K562 (cell line): Measurements from ENCODE around the gene TESMIN. TPM values are rescaled to one million over a fixed set of nuclear protein-coding genes. Genes with fewer than 3 reads are reported as not detected.

Source experiments
- ATAC-seq: fragments of 200-7000 bp; cut with Tn5 transposase; 3 replicates; pipeline ENCODE4 v1.9.1; 2020; ENCODE audit warnings: moderate library complexity
- BruUV-seq: library from RNA; stranded (reverse); fragments of 400-500 nt; replicated peaks from 2 replicates; lab custom pipeline; 2021; lab: Mats Ljungman, UMichigan
- CTCF ChIA-PET: fragments of 300-600 bp; formaldehyde crosslinking; extraction: SDS; loops from one replicate; lab custom pipeline; 2021; ENCODE audit warnings: low intra/inter-chr PET ratio; lab: Yijun Ruan, JAX
- POLR2A ChIA-PET: fragments of 300-600, 350-650 bp; sonication (Branson Sonifier 250); formaldehyde crosslinking; extraction: SDS; loops from one replicate; lab custom pipeline; 2021; ENCODE audit warnings: antibody characterized with exemption, inconsistent platforms; lab: Yijun Ruan, JAX
- DNase-seq, 4 experiments: peaks; one replicate each; pipeline versions ENCODE4 v3.0.0 to v3.0.0-alpha.2; 2011 to 2018; ENCODE audit warnings: low spot score in 3 of 4, mixed read lengths in 3 of 4; ENCODE audit errors: extremely low read depth in 1 of 4
- FAIRE-seq: peaks from 2 replicates; lab custom pipeline; 2011; peaks lifted over from hg19 to GRCh38; lab: Jason Lieb, UNC
- H2AFZ ChIP-seq: 2 replicates; pipeline ENCODE4 v1.6.0; 2011; ENCODE audit warnings: low read depth, low read length, control low read depth, inconsistent platforms
- H3K27ac ChIP-seq: fragments of 200-600 bp; 3 replicates; pipeline ENCODE4 v1.8.0; 2011; ENCODE audit warnings: low read depth, mild to moderate bottlenecking, control low read depth, inconsistent platforms, low read length, moderate library complexity, mixed read lengths; ENCODE audit errors: extremely low read depth
- H3K27me3 ChIP-seq, 2 experiments: fragments of 300-600 bp in 1 of 2; 2 replicates in 1 of 2; 3 replicates in 1 of 2; pipeline versions ENCODE4 v1.6.0 to v1.8.0; 2011; ENCODE audit warnings: inconsistent platforms in 2 of 2, low read length in 2 of 2, mild to moderate bottlenecking in 1 of 2, mixed read lengths in 1 of 2, moderate library complexity in 1 of 2; ENCODE audit not compliant: control insufficient read depth in 2 of 2, insufficient read depth in 2 of 2
- H3K36me3 ChIP-seq: fragments of 300-600 bp; 3 replicates; pipeline ENCODE4 v1.8.0; 2011; ENCODE audit warnings: mild to moderate bottlenecking, low read length, inconsistent platforms; ENCODE audit not compliant: control insufficient read depth, insufficient read depth
- H3K4me1 ChIP-seq, 2 experiments: fragments of 200-600 bp in 1 of 2; replicated peaks in 1 of 2; 2 replicates in 1 of 2; 3 replicates in 1 of 2; pipeline versions ENCODE4 v1.5.1 to v1.8.0; 2011; ENCODE audit warnings: inconsistent platforms in 2 of 2, low read length in 2 of 2, mild to moderate bottlenecking in 1 of 2, mixed read lengths in 1 of 2, moderate library complexity in 1 of 2; ENCODE audit not compliant: control insufficient read depth in 2 of 2, insufficient read depth in 2 of 2
- H3K4me2 ChIP-seq: 2 replicates; pipeline ENCODE4 v1.6.1; 2011; ENCODE audit warnings: low read length, control low read depth, inconsistent platforms, mixed read lengths; ENCODE audit not compliant: insufficient read depth
- H3K4me3 ChIP-seq: fragments of 200-600 bp; sonication (generic), shearing (Covaris generic); 2 replicates; pipeline ENCODE4 v1.5.1; 2016; ENCODE audit warnings: control low read depth, inconsistent platforms
- H3K79me2 ChIP-seq: fragments of 200-600 bp; 3 replicates; pipeline ENCODE4 v1.8.0; 2011; ENCODE audit warnings: low read length, inconsistent platforms; ENCODE audit not compliant: control insufficient read depth, insufficient read depth
- H3K9ac ChIP-seq, 2 experiments: 2 replicates each; pipeline versions ENCODE4 v1.6.0 to v1.6.1; 2011; ENCODE audit warnings: low read depth in 2 of 2, low read length in 2 of 2, control low read depth in 1 of 2, inconsistent platforms in 1 of 2, mild to moderate bottlenecking in 1 of 2, mixed read lengths in 1 of 2; ENCODE audit not compliant: insufficient read depth in 1 of 2
- H3K9me1 ChIP-seq: one replicate; pipeline ENCODE4 v1.6.0; 2011; ENCODE audit warnings: inconsistent platforms, mild to moderate bottlenecking, low read length, moderate library complexity; ENCODE audit not compliant: control insufficient read depth, insufficient read depth
- H3K9me3 ChIP-seq: replicated peaks from 2 replicates; pipeline ENCODE4 v1.5.1; 2011; ENCODE audit warnings: low read depth, low read length, inconsistent platforms; ENCODE audit not compliant: control insufficient read depth, insufficient read depth
- H4K20me1 ChIP-seq: replicated peaks from 2 replicates; pipeline ENCODE4 v1.6.1; 2011; ENCODE audit warnings: low read length, inconsistent platforms, mixed read lengths; ENCODE audit not compliant: control insufficient read depth, insufficient read depth
- CREB1 ChIP-seq, 2 experiments: sonication (generic) in 1 of 2; formaldehyde crosslinking in 1 of 2; IDR thresholded peaks; 2 replicates each; pipeline versions ENCODE4 v1.6.1 to v1.8.0; 2012 to 2022; ENCODE audit warnings: inconsistent platforms in 1 of 2, mild to moderate bottlenecking in 1 of 2, missing genetic modification reagents in 1 of 2, moderate library complexity in 1 of 2
- FOXP1 ChIP-seq: sonication (generic); formaldehyde crosslinking; IDR thresholded peaks from 2 replicates; pipeline ENCODE4 v1.8.0; 2022; ENCODE audit warnings: mild to moderate bottlenecking, missing genetic modification reagents
- GTF3C2 ChIP-seq: IDR thresholded peaks from 3 replicates; pipeline ENCODE4 v1.6.1; 2011; ENCODE audit warnings: borderline replicate concordance, mild to moderate bottlenecking, moderate library complexity; ENCODE audit not compliant: insufficient read length; ENCODE audit errors: extremely low read depth
- HMG20B ChIP-seq: fragments of 250-450 bp; sonication (Bioruptor Pico); IDR thresholded peaks from 2 replicates; pipeline ENCODE4 v1.5.0; 2021; ENCODE audit warnings: mild to moderate bottlenecking
- IRF2 ChIP-seq: sonication (generic); formaldehyde crosslinking; IDR thresholded peaks from 2 replicates; pipeline ENCODE4 v1.8.1; 2022; ENCODE audit warnings: mild to moderate bottlenecking, missing genetic modification reagents
- KAT7 ChIP-seq: sonication (generic); formaldehyde crosslinking; IDR thresholded peaks from 2 replicates; pipeline ENCODE4 v1.8.0; 2022; ENCODE audit warnings: missing genetic modification reagents, mild to moderate bottlenecking, borderline replicate concordance
- MCM3 ChIP-seq: fragments of 450-650 bp; IDR thresholded peaks from 2 replicates; pipeline ENCODE4 v1.6.1; 2016
- TFAM ChIP-seq: fragments of 250-450 bp; sonication (Bioruptor Pico); conservative IDR thresholded peaks from 2 replicates; pipeline ENCODE4 v1.5.0; 2021; ENCODE audit warnings: mild to moderate bottlenecking, moderate library complexity
- TOE1 ChIP-seq, 2 experiments: fragments of 450-650 bp in 1 of 2; sonication (generic) in 1 of 2; formaldehyde crosslinking in 1 of 2; IDR thresholded peaks; 2 replicates each; pipeline versions ENCODE4 v1.7.1 to v1.8.0; 2016 to 2022; ENCODE audit warnings: borderline replicate concordance in 2 of 2, mild to moderate bottlenecking in 2 of 2, antibody characterized with exemption in 1 of 2, inconsistent platforms in 1 of 2, low read depth in 1 of 2, missing genetic modification reagents in 1 of 2, moderate library complexity in 1 of 2
- TRIM28 ChIP-seq: fragments of 450-650 bp; IDR thresholded peaks from 2 replicates; pipeline ENCODE4 v1.6.1; 2017
- ZNF12 ChIP-seq: sonication (generic); formaldehyde crosslinking; IDR thresholded peaks from 2 replicates; pipeline ENCODE4 v1.4.0; 2020; ENCODE audit warnings: mild to moderate bottlenecking, missing genetic modification reagents
- ZNF24 ChIP-seq: fragments of 450-650 bp; IDR thresholded peaks from 2 replicates; pipeline ENCODE4 v1.6.1; 2016
- ZNF311 ChIP-seq: fragments of 250-450 bp; sonication (Bioruptor Pico); IDR thresholded peaks from 2 replicates; pipeline ENCODE4 v1.4.0; 2020; ENCODE audit warnings: mild to moderate bottlenecking, moderate library complexity
- ZNF316 ChIP-seq: fragments of 450-650 bp; IDR thresholded peaks from 2 replicates; pipeline ENCODE4 v1.6.1; 2016
- ZNF592 ChIP-seq: fragments of 450-650 bp; IDR thresholded peaks from 2 replicates; pipeline ENCODE4 v1.6.1; 2017; ENCODE audit warnings: antibody characterized with exemption, mild to moderate bottlenecking
- WGBS: fragments of 100-300 bp; shearing (Covaris generic); methylation state at CpG from one replicate; pipeline ENCODE4 v1.1.6; 2016; ENCODE audit warnings: low coverage, mixed read lengths; ENCODE audit not compliant: insufficient coverage; ENCODE audit errors: missing lambda C conversion rate; 5-methylcytosine and 5-hydroxymethylcytosine counted together
- in situ Hi-C: fragments of 300-500 bp; cut with MboI; formaldehyde crosslinking; loops from 4 replicates; pipeline ENCODE4 v1.15.0; 2018; ENCODE audit warnings: inconsistent platforms, mixed read lengths
- intact Hi-C: fragments of 100-400 bp; cut with micrococcal nuclease; formaldehyde crosslinking; loops from 2 replicates; pipeline ENCODE4 v1.14.2; 2022
- polyA plus RNA-seq, 8 experiments: library from polyadenylated mRNA; depleted of rRNA in 4 of 8; stranded (reverse) in 5 of 8; unstranded in 3 of 8; fragments of >200 nt; fragmentation: Nextera tagmentation in 2 of 8; fragmentation: Illumina TruSeq in 1 of 8; extraction: Ambion mirVana in 2 of 8; extraction: Trizol in 1 of 8; gene quantifications; 2 replicates each; pipeline versions ENCODE4 v1.2.1 to v1.2.3, GENCODE V29; 2011 to 2014; ENCODE audit warnings: inconsistent platforms in 1 of 8, missing spikeins in 1 of 8
- total RNA-seq, 7 experiments: library from RNA; depleted of rRNA in 6 of 7; stranded (reverse); fragments of >200 nt in 6 of 7; fragmentation: Illumina TruSeq in 2 of 7; extraction: Trizol in 2 of 7; gene quantifications; 2 replicates each; pipeline versions ENCODE4 v1.2.1 to v1.2.3, GENCODE V29; 2011 to 2021; ENCODE audit warnings: low replicate concordance in 1 of 7

Gene TESMIN
- total and polyA plus RNA-seq, 9 of the 15 experiments (the other 6 are each of a cell fraction or from before 2014, with no cell fraction given): 8.9 to 50.5 (median 15.0) TPM

- ATAC-seq (no peak), DNase-seq (no peak), FAIRE-seq (no peak)
- no peaks in the 10 kb centered on the region for H4K20me1 ChIP-seq
- no peak overlapping the region for H2AFZ ChIP-seq
- H3K27me3 ChIP-seq: peaks cover 0 to 3% of the 10 kb centered on the region in 2 experiments; a peak in 2 of 5 replicates
- H3K9me3 ChIP-seq: peaks cover 7% of the 10 kb centered on the region; the same call in 1 of the 2 replicates
- ChIA-PET CTCF (no interaction called here), POLR2A (interaction anchor here (0.7 kb wide), 1 partner anchor 33 kb away, joined by 3 read pairs; no protein-coding TSS in a partner anchor)
- no peak overlapping the region for H3K4me2 ChIP-seq
- H3K9ac ChIP-seq: no peak overlapping the region
- WGBS: 20% methylated on average over 10 of the region's 10 CpGs
- in situ Hi-C loops (loop anchor here (25.0 kb wide), 1 partner anchor 1156 kb away; no protein-coding TSS in a partner anchor), intact Hi-C loops (no loop called here)
- no peaks in the 10 kb centered on the region for H3K79me2 ChIP-seq
- H3K27ac ChIP-seq: no peak overlapping the region
- H3K4me3 ChIP-seq: no peak overlapping the region
- H3K9me1 ChIP-seq: no peaks in the 10 kb centered on the region
- peaks cover 24% of the 10 kb centered on the region for H3K36me3 ChIP-seq
- peaks cover 0 to 7% of the 10 kb centered on the region in 2 experiments; a peak in 2 of 5 replicates for H3K4me1 ChIP-seq
- no TSS peak for BruUV-seq
- TF ChIP-seq GTF3C2: no peak
- no peak for TF ChIP-seq CREB1 (IDR thresholded peaks at IDR 0.05)
- TF ChIP-seq CREB1 (CRISPR knock-in tag; IDR thresholded peaks at IDR 0.05): no peak
- no peak for TF ChIP-seq ZNF24
- no peak for TF ChIP-seq HMG20B (CRISPR knock-in tag)
- TF ChIP-seq ZNF592: no peak
- no peak for TF ChIP-seq IRF2 (CRISPR knock-in tag)
- no peak for TF ChIP-seq ZNF12
- no peak for TF ChIP-seq TRIM28
- TF ChIP-seq TOE1 (IDR thresholded peaks at IDR 0.05; ENCODE audit: borderline replicate concordance): no peak
- TF ChIP-seq TOE1 (CRISPR knock-in tag; IDR thresholded peaks at IDR 0.05; ENCODE audit: borderline replicate concordance, low read depth): no peak
- TF ChIP-seq FOXP1 (CRISPR knock-in tag): no peak
- TF ChIP-seq TFAM (CRISPR knock-in tag): no peak
- TF ChIP-seq ZNF316: no peak
- TF ChIP-seq ZNF311 (CRISPR knock-in tag): no peak
- no peak for TF ChIP-seq KAT7
- no peak for TF ChIP-seq MCM3
Observed at GRCh38 chr11:68693484-68693882, 57.8 kb downstream of the TESMIN start.
